Pulmonary artery endothelial cell (primary cell): ENCODE results near the gene VOPP1. TPM values are rescaled to one million over a fixed set of nuclear protein-coding genes. Genes with fewer than 3 reads are reported as not detected.
"Not testable (repeated sequence)": the region's sequence is repeated elsewhere in the genome, so short reads cannot be mapped to it uniquely, and the experiment has no call there.

Source experiments
- DNase-seq: peaks from one replicate; pipeline ENCODE4 v3.0.0-alpha.2; 2011; ENCODE audit warnings: low read depth, low spot score
- total RNA-seq: library from RNA; depleted of rRNA; stranded (reverse); fragments of >200 nt; gene quantifications from 2 replicates; pipeline ENCODE4 v1.2.3, GENCODE V29; 2014

The VOPP1 gene
- total RNA-seq, 1 donor from 2014 or later, result 143 TPM

GRCh38 chr7:55512635-55513191, 59.6 kb downstream of the VOPP1 start:
- no peak for DNase-seq

- DNase-seq, result no peak
Measured at GRCh38 chr7:55510621-55511020, 61.7 kb downstream of the VOPP1 start.

GRCh38 chr7:55510206-55510605, 62.1 kb downstream of the VOPP1 start:
- not testable (repeated sequence) for DNase-seq

- peak; percentile 5 for DNase-seq
Measured at GRCh38 chr7:55509322-55509721, 63.0 kb downstream of the VOPP1 start.

GRCh38 chr7:55508221-55509011, 63.9 kb downstream of the VOPP1 start:
- DNase-seq, result no peak

- DNase-seq, result no peak
Measured at GRCh38 chr7:55507743-55508142, 64.6 kb downstream of the VOPP1 start.

- DNase-seq, result no peak
Measured at GRCh38 chr7:55504967-55505658, 67.2 kb downstream of the VOPP1 start.

GRCh38 chr7:55504093-55504859, 68.0 kb downstream of the VOPP1 start:
- no peak for DNase-seq

GRCh38 chr7:55502858-55503440, 69.4 kb downstream of the VOPP1 start:
- DNase-seq, result no peak

GRCh38 chr7:55502124-55502857, 70.0 kb downstream of the VOPP1 start:
- DNase-seq, result no peak

GRCh38 chr7:55501611-55502010, 70.7 kb downstream of the VOPP1 start:
- DNase-seq, result no peak

- no peak for DNase-seq
Measured at GRCh38 chr7:55500117-55500756, 72.1 kb downstream of the VOPP1 start.

GRCh38 chr7:55499591-55499990, 72.7 kb downstream of the VOPP1 start:
- no peak for DNase-seq

GRCh38 chr7:55498770-55499169, 73.5 kb downstream of the VOPP1 start:
- no peak for DNase-seq

GRCh38 chr7:55498142-55498541, 74.2 kb downstream of the VOPP1 start:
- no peak for DNase-seq

GRCh38 chr7:55497521-55497920, 74.8 kb downstream of the VOPP1 start:
- no peak for DNase-seq

- DNase-seq, result no peak
Measured at GRCh38 chr7:55496906-55497305, 75.4 kb downstream of the VOPP1 start.

- no peak for DNase-seq
Measured at GRCh38 chr7:55494951-55495350, 77.4 kb downstream of the VOPP1 start.

- DNase-seq, result no peak
Measured at GRCh38 chr7:55493408-55493807, 78.9 kb downstream of the VOPP1 start.

- DNase-seq, result no peak
Measured at GRCh38 chr7:55491346-55491745, 81.0 kb downstream of the VOPP1 start.
